Astrocyte of the cerebellum (primary cell): ENCODE data around the gene SIRT2.
"Not testable (repeated sequence)": the region's sequence is repeated elsewhere in the genome, so short reads cannot be mapped to it uniquely, and the experiment has no call there.

Experiments
- DNase-seq: peaks from one replicate; pipeline ENCODE4 v3.0.0-alpha.2; 2011; ENCODE audit warnings: low read depth
- H3K4me3 ChIP-seq: 2 replicates; pipeline ENCODE4 v1.5.1; 2011; ENCODE audit warnings: mild to moderate bottlenecking, low read depth, low read length, moderate library complexity
- CTCF ChIP-seq: IDR thresholded peaks from 2 replicates; pipeline ENCODE4 v1.5.1; 2012; ENCODE audit warnings: low read length, low read depth, moderate library complexity, mild to moderate bottlenecking; ENCODE audit errors: missing control alignments
- in situ Hi-C: cut with HindIII; loops from 2 replicates; pipeline ENCODE4 v1.10.0; 2017; ENCODE audit warnings: low sequenced_read_pairs

The SIRT2 gene

GRCh38 chr19:38833092-38833425 lies 66.4 kb downstream of the SIRT2 start:
- DNase-seq: no peak
- no peak for TF ChIP-seq CTCF
- in situ Hi-C loops: no loop called here
- H3K4me3 ChIP-seq: no peak overlapping the region

GRCh38 chr19:38831142-38831605 lies 68.2 kb downstream of the SIRT2 start:
- in situ Hi-C loops: no loop called here
- TF ChIP-seq CTCF: no peak
- H3K4me3 ChIP-seq: peak overlapping the region; percentile 76
- peak; percentile 83 for DNase-seq

- in situ Hi-C loops: no loop called here
- DNase-seq: no peak
- no peak overlapping the region for H3K4me3 ChIP-seq
- no peak for TF ChIP-seq CTCF
These were observed 69.2 kb downstream of the SIRT2 start for GRCh38 chr19:38830039-38830733.

GRCh38 chr19:38829203-38829602 lies 70.2 kb downstream of the SIRT2 start:
- in situ Hi-C loops, DNase-seq, H3K4me3 ChIP-seq: not testable (repeated sequence)
